NCI-H2081 (cell line): ENCODE data around the gene CDC6.
A peak's percentile ranks its signal among the peaks of the same experiment; 100 is the strongest.

Source experiments
- DNase-seq, 2 experiments: peaks; one replicate each; lab custom pipeline; 2025; lab: John Stamatoyannopoulos, UW

CDC6 gene

DNA sequence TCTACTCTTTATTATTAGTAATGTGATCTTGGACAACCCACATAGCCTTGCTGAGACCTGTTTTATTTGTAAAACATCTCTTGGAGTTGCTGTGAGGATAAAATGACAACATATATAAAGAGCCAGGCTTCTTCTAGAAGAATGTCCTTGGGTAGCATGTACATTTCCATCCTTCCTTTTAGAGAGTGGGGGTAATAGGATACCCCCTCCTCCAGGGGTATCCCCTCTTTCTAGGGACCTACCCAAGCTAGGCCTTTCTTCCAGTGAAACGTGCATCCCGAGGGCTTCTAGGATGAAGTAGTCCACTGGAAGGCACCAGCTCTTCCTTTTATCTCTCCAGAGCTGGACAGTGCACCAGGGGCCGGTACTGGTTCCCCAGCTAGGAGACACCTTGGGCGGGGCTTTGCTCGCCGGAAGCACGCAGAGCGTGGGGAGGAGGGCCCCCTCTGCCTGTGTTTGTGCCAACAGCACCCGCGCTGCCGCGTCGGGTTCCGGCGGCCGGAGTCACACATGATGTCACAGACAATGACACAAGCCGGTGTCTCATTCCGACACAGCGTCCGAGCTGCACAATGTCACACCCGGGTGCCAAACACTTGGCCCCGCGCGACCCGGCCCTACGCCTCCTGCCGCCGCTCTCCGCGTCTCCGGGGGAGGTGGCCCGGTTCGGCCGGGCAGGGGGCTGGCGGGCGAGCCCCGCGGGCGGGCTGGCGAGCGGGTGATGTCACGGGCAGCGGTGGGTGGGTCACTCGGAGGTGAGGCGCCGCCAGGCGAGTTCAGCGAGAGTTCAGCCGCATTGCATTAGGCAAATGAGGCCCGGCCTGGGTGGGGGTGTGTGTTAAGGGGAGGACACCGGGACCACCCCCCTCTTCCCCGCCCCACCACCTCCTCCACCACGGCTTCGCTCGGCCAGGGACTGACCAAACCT is 53.5 kb downstream of the CDC6 start:
- DNase-seq, result peak; percentile 73 to 81

DNA sequence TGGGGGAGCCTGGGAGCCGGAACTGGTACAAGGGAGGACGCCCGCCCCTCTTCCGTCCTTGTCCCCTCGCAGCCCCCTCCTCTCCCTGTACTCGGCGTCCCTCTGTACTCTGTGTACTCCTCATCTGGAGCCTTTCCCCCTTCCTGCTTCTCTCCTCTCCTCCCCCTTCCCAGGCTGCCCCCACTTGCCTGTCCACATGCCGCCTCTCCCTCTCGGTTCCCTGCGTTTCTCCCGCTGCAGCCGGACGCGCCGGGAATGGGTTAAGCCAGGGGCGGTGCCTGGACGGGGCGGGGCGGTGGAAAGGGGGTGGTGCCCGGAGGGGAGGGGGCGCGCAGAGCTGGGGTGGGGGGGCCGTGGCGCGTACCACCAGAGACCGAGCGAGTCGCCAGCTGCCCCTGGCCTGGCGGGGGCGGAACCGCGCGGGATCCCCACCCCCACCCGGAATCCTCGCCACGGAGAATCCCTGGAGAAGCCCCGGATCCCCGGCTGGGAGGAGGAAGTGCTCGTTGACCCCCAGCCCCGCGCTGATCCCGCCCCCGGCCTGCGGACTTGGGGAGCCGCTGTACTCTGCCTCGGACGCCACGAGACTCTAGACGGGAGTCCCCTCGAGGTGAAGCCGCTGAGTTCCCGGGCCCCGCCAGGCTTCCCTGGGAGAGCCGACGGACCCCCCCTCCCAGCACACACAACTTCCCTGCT is 54.3 kb downstream of the CDC6 start:
- DNase-seq, result peak; percentile 32 to 50

DNA sequence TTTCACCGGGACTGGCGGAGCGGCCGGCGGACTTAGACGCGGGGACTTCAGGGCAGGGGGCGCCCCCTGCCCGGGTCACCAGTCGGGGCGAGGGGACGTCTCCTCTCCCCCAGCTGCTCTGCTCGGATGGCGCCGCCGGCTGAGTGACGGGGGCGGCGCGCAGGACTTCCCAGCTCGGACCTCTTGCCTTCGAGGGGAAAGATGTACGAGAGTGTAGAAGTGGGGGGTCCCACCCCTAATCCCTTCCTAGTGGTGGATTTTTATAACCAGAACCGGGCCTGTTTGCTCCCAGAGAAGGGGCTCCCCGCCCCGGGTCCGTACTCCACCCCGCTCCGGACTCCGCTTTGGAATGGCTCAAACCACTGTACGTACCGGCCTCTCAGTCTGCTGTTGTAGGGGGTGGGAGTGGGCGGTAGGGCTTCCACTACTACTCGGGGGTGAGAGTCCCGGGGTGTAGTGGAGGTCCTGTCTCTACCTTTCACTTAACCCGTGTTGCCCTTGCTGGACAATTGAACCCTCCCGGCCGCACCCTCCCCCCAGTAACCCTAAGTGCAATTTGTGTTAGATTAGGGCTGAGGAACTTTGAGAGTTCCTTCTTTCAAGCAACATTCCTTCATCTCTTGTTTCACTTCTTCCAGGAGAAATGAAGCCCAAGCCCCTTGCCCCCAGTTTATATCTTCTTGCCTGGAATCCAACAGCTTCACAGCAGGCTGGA is 55.0 kb downstream of the CDC6 start:
- no peak for DNase-seq

GRCh38 chr17:40343219-40344119 is 55.8 kb downstream of the CDC6 start:
- DNase-seq, result peak; percentile 51 to 76

DNA sequence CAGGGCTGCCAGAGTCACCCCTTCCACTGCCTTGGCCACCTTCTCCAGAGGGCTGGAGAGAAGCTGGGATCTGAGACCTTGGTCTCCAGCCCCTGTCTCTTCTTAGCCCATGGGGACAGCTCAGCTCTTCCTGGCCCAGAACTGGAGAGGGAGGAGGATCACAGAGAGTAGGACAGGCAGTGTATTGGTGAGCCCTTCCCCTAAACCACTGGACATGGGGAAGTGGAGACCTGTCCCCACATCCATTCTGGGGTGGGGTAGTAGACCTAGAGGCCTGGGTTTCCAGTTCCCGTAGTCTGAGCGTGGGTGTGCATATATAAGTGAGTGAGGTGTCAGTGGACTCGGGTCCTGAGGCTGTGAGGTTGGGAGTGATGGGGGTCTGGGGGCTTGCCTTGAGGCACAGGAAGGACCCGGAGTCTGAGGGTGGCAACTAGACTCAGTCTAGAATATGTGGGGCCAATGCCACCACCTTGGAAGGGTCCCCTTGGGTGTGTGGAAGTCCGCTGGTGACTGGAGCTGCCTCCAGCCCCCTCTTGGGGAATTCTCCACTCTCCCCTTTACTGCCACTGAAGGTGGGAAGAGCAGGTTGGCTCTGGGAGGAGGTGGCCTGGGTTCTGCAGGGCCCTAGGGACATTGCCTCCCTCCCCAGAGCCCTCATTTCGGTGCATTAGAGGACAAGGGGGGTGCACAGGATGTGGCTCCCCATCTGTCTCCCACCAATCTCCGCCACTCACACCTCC is 56.9 kb downstream of the CDC6 start:
- no peak for DNase-seq

GRCh38 chr17:40345161-40345993 is 57.7 kb downstream of the CDC6 start:
- peak; percentile 77 to 79 for DNase-seq

- DNase-seq, result no peak
Observed at GRCh38 chr17:40345994-40346764, 58.5 kb downstream of the CDC6 start.

- DNase-seq, result no peak
Observed at GRCh38 chr17:40346765-40347158, 59.1 kb downstream of the CDC6 start.

- DNase-seq, result no peak
Observed at GRCh38 chr17:40347319-40348135, 59.8 kb downstream of the CDC6 start.

- no peak for DNase-seq
Observed at GRCh38 chr17:40348136-40348504, 60.4 kb downstream of the CDC6 start.

- peak; percentile 91 to 93 for DNase-seq
Observed at GRCh38 chr17:40348562-40349476, 61.1 kb downstream of the CDC6 start.

- no peak for DNase-seq
Observed at GRCh38 chr17:40349477-40349894, 61.8 kb downstream of the CDC6 start.

GRCh38 chr17:40349895-40350688 is 62.4 kb downstream of the CDC6 start:
- peak; percentile 18 to 32 for DNase-seq

- peak; percentile 84 to 88 for DNase-seq
Observed at GRCh38 chr17:40350689-40351358, 63.1 kb downstream of the CDC6 start.

DNA sequence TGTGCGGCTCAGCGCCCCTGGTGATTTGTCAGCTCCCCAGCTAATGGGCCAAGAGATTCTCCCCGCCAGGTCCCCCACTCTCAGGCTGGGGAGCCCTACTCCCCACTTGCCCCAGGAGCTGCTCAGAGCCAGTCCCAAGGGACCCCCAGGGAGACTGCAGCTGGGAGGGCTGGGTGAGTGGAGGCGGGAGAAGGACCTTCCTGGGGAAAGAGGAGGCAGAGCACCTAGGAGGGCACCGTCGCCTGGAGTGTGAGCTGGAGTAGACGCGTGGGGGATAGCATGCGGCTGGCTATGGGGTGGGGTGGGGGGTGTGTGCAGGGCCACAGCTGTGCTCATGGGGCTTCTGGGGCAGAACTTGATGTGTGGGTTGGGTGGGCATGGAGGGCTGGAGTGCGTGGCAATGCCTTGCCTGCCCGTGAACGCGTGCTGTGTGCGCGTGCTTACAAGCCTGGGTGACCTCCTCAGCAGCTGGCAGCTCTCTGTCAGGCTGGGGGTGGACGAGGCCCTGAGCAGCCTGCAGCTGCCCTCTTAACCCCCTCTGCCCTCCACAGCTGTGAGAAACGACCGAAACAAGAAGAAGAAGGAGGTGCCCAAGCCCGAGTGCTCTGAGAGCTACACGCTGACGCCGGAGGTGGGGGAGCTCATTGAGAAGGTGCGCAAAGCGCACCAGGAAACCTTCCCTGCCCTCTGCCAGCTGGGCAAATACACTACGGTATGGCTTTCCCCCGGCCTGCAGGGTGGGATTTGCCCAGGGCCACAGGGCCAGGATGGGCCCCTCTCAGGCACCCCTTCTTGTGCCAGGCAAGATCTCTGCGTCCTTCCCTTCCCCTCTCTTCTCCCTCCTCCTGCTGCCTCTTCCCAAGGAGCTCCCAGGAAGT is 63.9 kb downstream of the CDC6 start:
- peak; percentile 59 to 83 for DNase-seq
